Subcutaneous adipose tissue (tissue), 4 donors: Measurements from ENCODE around the gene FSD2. TPM values are rescaled to one million over a fixed set of nuclear protein-coding genes. Genes with fewer than 3 reads are reported as not detected.

Source experiments
- CTCF ChIP-seq: fragments of 450-650 bp; IDR thresholded peaks from one replicate; pipeline ENCODE4 v1.5.1; 2016; ENCODE audit warnings: low read depth, mild to moderate bottlenecking, control low read depth, antibody characterized with exemption, moderate library complexity
- total RNA-seq, 4 donors: library from RNA; depleted of rRNA; stranded (reverse); fragments of >200 nt; gene quantifications; one replicate each; pipeline ENCODE4 v1.1.0, GENCODE V29; 2016

FSD2 gene
- total RNA-seq, 4 donors from 2014 or later: not detected

GRCh38 chr15:82726816-82727215, 79.1 kb downstream of the FSD2 start:
- no peak for TF ChIP-seq CTCF

- TF ChIP-seq CTCF: no peak
These were observed 90.9 kb downstream of the FSD2 start for GRCh38 chr15:82715003-82715402.

GRCh38 chr15:82714016-82714415, 91.9 kb downstream of the FSD2 start:
- TF ChIP-seq CTCF: no peak

- TF ChIP-seq CTCF: no peak
These were observed 93.8 kb downstream of the FSD2 start for GRCh38 chr15:82712036-82712435.

- no peak for TF ChIP-seq CTCF
These were observed 94.9 kb downstream of the FSD2 start for GRCh38 chr15:82710926-82711490.

GRCh38 chr15:82710208-82710555, 95.7 kb downstream of the FSD2 start:
- no peak for TF ChIP-seq CTCF

GRCh38 chr15:82709421-82710207, 96.3 kb downstream of the FSD2 start, which contains the start of gene AP3B2:
Gene AP3B2 (minus strand): TSS chr15:82709875. CDS start chr15:82709706, 169 bp downstream.
- no peak for TF ChIP-seq CTCF
